Measurements from ENCODE around the gene HDAC4. TPM values are rescaled to one million over a fixed set of nuclear protein-coding genes. Genes with fewer than 3 reads are reported as not detected.

Gene HDAC4
- total and polyA plus RNA-seq, 2 donors (not counting 1 experiment from before 2014, with no cell fraction given) = 13.5 to 46.0 TPM

DNA sequence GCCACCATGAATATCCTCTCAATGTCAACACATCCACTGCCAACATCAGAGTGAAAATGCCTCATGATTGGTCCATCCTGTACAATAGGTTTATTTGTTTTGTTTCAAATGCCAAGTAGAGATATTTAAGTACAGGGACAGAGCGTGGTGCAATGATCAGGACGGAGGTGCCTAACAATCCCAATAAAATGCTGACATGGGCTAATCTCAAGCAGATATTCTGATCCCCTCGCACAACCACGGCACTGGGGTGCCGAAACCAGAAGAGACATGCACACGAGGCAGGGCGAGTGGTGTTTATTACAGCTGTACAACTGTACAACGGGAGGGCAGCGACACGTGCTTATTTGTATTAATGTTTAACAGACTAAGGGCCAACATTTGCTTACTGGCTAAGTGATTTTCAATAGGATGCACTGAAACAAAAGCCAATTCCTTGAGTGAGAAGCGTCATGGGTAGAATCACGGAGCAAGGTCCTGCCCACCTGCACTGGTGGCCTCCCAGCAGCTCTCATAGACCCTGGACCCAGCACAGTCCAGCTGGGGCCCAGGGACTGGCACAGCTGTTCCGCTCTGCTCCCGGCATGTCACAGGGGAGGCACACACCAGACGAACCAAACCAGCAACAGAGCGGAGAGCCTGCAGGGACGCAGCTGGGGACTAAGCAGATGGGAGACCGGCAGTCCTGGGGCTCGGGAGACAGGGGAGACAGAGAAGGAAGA is 101.4 kb downstream of the HDAC4 start:
- H3K4me1 ChIP-seq (ENCODE audit: control insufficient read depth in 2 of 2, insufficient read depth in 2 of 2, low read length in 2 of 2) = peaks cover 28 to 47% of the 10 kb centered on the region in 2 donors
- H3K27me3 ChIP-seq (replicated peaks in 1 of 4; ENCODE audit: control extremely low read depth in 1 of 4, control insufficient read depth in 3 of 4, insufficient read depth in 4 of 4, low read length in 3 of 4) = no peaks in the 10 kb centered on the region
- no peaks in the 10 kb centered on the region for H3K9me3 ChIP-seq (ENCODE audit: control extremely low read depth in 1 of 3, control insufficient read depth in 2 of 3, insufficient read depth in 1 of 3, low read length in 2 of 3)
- no peaks in the 10 kb centered on the region for H3K36me3 ChIP-seq (replicated peaks in 1 of 2; ENCODE audit: control extremely low read depth in 1 of 2, control insufficient read depth in 1 of 2, extremely low read depth in 1 of 2, insufficient read depth in 2 of 2, low read length in 1 of 2)
- 89% methylated on average over 17 of the region's 19 CpGs for WGBS (ENCODE audit: insufficient coverage)
- H3K79me2 ChIP-seq (ENCODE audit: control insufficient read depth, insufficient read depth, low read length) = peaks cover 36% of the 10 kb centered on the region
- ChIA-PET CTCF (no interaction called here), POLR2A (no interaction called here)
- H2AFZ ChIP-seq (ENCODE audit: insufficient read depth, low read depth, low read length, poor library complexity, severe bottlenecking) = no peak overlapping the region
- ATAC-seq (ENCODE audit: low read depth) (no peak), DNase-seq (no peak)
- no peak overlapping the region for H3K27ac ChIP-seq (ENCODE audit: low read length in 2 of 2)
- Mint-ChIP-seq H3K4me3 (no peak overlapping the region), H3K4me1 (peaks cover 59% of the 10 kb centered on the region), H3K9me3 (ENCODE audit: insufficient read depth) (no peaks in the 10 kb centered on the region), H3K27ac (no peak overlapping the region), H3K27me3 (no peaks in the 10 kb centered on the region)
- H3K4me2 ChIP-seq (replicated peaks; ENCODE audit: low read depth, low read length, poor library complexity, severe bottlenecking) = no peak overlapping the region
- no peak overlapping the region for H3K9ac ChIP-seq (ENCODE audit: low read length)
- intact Hi-C loops (cut with micrococcal nuclease) = no loop called here
- H3K4me3 ChIP-seq (ENCODE audit: control extremely low read depth in 1 of 5, extremely low read depth in 1 of 5, insufficient read depth in 1 of 5, low read depth in 2 of 5, low read length in 4 of 5) = no peak overlapping the region
- TF ChIP-seq EZH2 (IDR thresholded peaks at IDR 0.05; ENCODE audit: borderline replicate concordance, insufficient read depth, low read depth, low read length, poor library complexity, severe bottlenecking) = no peak
- TF ChIP-seq, protein P1, sequence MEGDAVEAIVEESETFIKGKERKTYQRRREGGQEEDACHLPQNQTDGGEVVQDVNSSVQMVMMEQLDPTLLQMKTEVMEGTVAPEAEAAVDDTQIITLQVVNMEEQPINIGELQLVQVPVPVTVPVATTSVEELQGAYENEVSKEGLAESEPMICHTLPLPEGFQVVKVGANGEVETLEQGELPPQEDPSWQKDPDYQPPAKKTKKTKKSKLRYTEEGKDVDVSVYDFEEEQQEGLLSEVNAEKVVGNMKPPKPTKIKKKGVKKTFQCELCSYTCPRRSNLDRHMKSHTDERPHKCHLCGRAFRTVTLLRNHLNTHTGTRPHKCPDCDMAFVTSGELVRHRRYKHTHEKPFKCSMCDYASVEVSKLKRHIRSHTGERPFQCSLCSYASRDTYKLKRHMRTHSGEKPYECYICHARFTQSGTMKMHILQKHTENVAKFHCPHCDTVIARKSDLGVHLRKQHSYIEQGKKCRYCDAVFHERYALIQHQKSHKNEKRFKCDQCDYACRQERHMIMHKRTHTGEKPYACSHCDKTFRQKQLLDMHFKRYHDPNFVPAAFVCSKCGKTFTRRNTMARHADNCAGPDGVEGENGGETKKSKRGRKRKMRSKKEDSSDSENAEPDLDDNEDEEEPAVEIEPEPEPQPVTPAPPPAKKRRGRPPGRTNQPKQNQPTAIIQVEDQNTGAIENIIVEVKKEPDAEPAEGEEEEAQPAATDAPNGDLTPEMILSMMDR (IDR thresholded peaks at IDR 0.05) = no peak
- H4K20me1 ChIP-seq (ENCODE audit: control insufficient read depth, insufficient read depth, low read length, poor library complexity, severe bottlenecking) = peaks cover 24% of the 10 kb centered on the region

DNA sequence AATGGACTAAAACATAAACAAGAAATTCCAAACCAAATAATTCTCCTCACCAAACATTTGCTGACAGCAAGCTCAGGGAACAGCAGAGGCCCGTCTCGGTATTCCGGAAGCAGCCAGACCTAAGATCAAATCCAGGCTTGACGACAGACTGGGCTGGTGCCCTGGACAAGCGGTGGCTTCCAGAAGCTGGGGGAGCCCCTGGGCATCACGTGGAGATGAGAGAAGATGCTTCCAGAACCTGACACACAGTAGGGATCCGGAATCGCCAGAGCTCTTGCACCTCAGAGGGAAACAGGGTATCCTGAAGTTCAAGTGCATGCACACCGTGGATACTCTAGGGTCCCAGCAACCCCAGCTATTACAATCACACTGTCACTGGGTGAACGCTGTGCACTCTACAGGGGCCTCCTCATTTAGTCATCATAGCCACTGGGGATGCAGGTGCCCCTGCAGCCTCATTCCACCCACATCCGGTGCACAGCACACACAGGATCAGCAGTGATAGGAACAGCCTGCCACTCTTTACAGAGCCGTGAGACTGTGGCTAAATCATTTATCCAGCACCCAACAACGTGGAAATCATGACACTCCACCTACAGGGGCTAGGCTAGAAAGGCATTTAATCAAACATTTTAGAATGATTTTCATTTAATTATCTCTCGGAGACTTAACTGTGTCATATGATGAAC is 102.6 kb downstream of the HDAC4 start:
- Mint-ChIP-seq H3K9me3 (ENCODE audit: insufficient read depth) (no peaks in the 10 kb centered on the region), H3K27ac (peak overlapping the region; percentile 50), H3K27me3 (no peaks in the 10 kb centered on the region), H3K4me1 (peaks cover 57% of the 10 kb centered on the region), H3K4me3 (peak overlapping the region; percentile 32)
- Histone ChIP-seq H3K4me3 (ENCODE audit: control extremely low read depth in 1 of 5, extremely low read depth in 1 of 5, insufficient read depth in 1 of 5, low read depth in 2 of 5, low read length in 4 of 5) (no peak overlapping the region), H3K4me2 (replicated peaks; ENCODE audit: low read depth, low read length, poor library complexity, severe bottlenecking) (no peak overlapping the region), H3K27ac (ENCODE audit: low read length in 2 of 2) (no peak overlapping the region), H3K9ac (ENCODE audit: low read length) (no peak overlapping the region), H3K27me3 (replicated peaks in 1 of 4; ENCODE audit: control extremely low read depth in 1 of 4, control insufficient read depth in 3 of 4, insufficient read depth in 4 of 4, low read length in 3 of 4) (peaks cover 0 to under 1% (median 0%) of the 10 kb centered on the region in 4 experiments), H3K9me3 (ENCODE audit: control extremely low read depth in 1 of 3, control insufficient read depth in 2 of 3, insufficient read depth in 1 of 3, low read length in 2 of 3) (no peaks in the 10 kb centered on the region), H3K4me1 (ENCODE audit: control insufficient read depth in 2 of 2, insufficient read depth in 2 of 2, low read length in 2 of 2) (peaks cover 28 to 47% of the 10 kb centered on the region in 2 donors), H2AFZ (ENCODE audit: insufficient read depth, low read depth, low read length, poor library complexity, severe bottlenecking) (no peak overlapping the region), H3K36me3 (replicated peaks in 1 of 2; ENCODE audit: control extremely low read depth in 1 of 2, control insufficient read depth in 1 of 2, extremely low read depth in 1 of 2, insufficient read depth in 2 of 2, low read length in 1 of 2) (no peaks in the 10 kb centered on the region), H4K20me1 (ENCODE audit: control insufficient read depth, insufficient read depth, low read length, poor library complexity, severe bottlenecking) (peaks cover 26% of the 10 kb centered on the region), H3K79me2 (ENCODE audit: control insufficient read depth, insufficient read depth, low read length) (peaks cover 33% of the 10 kb centered on the region)
- ChIA-PET POLR2A (no interaction called here), CTCF (no interaction called here)
- WGBS (ENCODE audit: insufficient coverage) = 93% methylated on average over 12 of the region's 14 CpGs
- DNase-seq = no peak
- intact Hi-C loops (cut with micrococcal nuclease) = no loop called here
- no peak for TF ChIP-seq EZH2 (IDR thresholded peaks at IDR 0.05; ENCODE audit: borderline replicate concordance, insufficient read depth, low read depth, low read length, poor library complexity, severe bottlenecking)
- TF ChIP-seq, protein P1 (IDR thresholded peaks at IDR 0.05) = no peak
- no peak for ATAC-seq (ENCODE audit: low read depth)
